Activated CD4-positive, CD25-positive, alpha-beta regulatory T cell (primary cell): ENCODE results near the gene PCDH15.

Experiments
- DNase-seq, 4 experiments: peaks; one replicate each; lab custom pipeline; 2025; lab: John Stamatoyannopoulos, UW

PCDH15 gene

DNA sequence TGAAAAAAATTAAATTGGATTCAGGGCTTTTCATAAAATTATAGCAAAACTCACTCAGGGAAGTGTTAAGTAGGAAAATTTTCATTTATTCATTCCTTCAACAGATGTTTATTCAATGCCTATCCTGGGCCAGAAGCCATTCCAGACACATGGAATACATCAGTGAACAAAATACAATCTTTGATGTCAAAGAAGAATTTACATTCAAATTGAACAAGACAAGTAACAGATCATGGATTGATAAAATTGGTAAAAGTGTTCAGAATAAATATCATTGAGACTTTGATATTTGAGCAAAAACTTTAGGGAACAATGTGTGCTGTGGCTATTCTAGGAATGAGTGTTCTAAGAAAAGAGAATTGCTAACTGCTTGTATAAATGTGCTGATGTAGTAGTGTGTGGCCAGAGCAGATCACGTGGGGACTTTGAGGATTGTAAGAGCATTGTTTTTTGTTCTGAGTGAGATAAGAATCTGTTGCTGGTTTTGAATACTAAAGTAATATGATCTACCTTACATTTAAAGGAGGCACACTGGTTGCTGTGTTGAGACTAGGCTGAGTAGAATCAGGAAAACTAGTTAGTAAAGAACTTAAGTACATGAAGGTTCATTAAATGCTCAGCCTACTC is 957.2 kb downstream of the PCDH15 start:
- DNase-seq = no peak

DNA sequence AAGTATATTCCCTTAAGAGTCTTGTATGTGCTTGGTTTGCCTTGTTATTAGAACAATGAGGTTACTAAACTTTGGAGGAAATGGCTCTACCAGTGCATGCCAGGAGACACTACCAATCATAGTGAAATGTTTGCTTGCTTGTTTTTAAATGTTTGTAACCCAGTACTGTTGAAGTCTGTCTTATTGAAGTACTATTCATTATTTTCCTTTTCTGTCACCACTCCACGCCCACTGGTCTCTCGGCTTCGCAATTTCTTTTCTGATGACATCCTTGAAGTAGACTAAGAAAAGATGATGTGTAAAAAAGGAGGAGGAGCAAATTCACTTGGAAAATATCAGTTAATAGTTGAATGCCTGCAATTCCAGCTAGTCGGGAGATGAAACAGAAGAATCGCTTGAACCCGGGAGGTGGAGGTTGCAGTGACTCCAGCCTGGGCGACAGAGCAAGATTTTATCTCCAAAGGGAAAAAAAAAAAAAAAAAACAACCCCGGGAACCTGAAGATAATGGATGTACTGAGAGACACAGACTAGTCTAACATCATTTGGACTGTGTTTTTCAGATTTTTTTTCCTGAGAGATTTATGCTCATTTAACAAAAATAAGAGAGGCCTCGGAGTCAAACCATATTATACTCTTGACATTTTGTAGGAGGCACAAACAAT is 959.4 kb downstream of the PCDH15 start:
- no peak for DNase-seq

DNA sequence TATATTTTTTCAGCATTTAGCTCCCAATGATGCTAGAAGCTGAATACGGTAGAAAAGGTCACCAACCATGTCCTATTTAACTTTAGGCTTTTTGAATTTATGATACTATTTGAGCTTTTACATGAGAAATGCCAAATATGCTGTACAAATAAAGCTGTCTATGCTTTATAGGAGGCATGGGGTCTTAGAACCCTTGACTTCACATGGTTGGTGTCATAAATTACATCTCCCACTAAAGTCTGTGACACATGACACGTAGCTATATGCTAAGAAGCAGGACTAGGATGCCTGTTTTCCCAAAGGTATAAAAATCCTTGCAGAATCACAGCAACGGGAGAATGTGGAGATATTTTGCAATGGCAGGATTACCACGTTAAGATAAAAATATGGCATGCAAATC is 960.4 kb downstream of the PCDH15 start:
- DNase-seq = no peak

DNA sequence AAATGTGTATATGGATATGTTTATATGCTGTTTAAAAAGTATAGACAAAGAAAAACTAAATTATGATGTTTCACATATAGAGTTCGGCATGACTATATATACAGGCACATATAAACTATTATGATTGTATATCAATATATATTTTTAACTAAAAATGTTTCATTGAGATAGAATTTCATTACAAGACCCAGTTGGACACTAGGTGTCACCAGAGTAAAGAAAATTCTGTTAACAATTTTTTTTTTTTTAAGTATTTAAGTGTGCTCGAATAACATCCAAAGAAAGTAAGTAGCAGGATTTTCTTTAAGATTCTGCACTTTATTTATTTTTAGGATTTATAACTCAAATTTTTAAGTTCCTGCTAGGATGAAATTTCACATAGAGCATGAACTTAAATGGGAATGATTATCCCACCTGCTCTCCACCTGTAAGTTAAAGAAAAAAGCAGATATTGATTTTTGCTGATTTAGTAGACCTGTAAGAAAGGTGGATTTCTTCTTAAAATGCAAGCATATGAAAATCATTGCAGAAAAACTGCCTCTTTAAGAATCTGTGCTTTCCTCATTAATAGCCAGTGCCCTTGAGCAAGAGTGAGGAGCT is 961.5 kb downstream of the PCDH15 start:
- no peak for DNase-seq

DNA sequence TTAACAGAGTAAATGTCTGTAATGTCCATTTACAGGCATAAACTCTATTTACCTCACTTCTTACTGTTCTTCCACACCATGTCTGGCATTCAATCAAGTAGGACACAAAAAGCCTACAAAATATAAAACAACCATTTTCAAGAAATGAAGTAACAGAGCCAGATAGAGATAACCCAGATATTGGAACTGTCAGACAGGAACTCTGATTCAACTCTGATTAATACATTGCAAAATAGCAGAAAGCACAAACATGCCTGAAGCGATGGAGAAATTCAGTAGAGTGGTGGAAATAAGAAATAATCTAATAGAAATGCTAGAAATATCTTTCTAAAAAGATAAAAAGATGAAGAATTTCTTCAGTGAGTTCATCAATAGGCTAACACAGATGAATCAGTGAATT is 964.4 kb downstream of the PCDH15 start:
- no peak for DNase-seq

DNA sequence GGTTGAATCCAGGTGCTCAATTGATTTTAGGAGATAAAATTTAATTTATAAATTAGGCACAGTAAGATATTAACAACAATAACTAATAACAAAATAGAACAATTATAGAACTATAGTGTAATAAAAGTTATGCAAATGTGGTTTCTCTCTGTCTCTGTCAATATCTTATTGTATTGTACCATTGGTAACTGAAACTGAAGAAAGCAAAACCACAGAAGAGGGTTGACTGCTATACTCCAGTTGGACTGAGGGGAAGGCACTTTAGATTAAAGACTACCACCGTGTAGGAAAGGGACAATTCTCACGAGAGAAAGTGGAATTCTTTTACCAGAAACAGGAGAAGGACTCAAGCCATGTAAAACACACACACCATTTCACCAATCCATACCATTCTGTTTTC is 967.1 kb downstream of the PCDH15 start:
- DNase-seq = no peak

DNA sequence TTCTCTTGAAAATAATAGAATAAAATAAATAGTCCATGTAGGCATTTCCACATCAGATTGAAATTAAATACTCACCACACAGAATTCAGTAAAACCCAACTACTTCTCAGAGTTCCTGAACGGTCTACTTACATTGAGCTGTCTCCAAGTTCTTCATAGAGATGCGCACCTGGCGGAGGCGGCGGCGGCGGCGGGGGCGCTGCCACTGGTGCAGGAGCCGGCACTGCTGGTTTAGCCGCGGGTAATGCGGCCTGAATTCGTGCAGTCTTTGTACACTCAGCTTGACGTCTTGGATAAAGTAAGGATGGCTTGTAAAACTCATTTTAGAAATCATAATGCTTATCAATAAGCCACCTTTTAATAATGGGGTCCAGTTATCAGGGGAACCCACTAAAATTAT is 973.8 kb downstream of the PCDH15 start:
- DNase-seq = no peak

DNA sequence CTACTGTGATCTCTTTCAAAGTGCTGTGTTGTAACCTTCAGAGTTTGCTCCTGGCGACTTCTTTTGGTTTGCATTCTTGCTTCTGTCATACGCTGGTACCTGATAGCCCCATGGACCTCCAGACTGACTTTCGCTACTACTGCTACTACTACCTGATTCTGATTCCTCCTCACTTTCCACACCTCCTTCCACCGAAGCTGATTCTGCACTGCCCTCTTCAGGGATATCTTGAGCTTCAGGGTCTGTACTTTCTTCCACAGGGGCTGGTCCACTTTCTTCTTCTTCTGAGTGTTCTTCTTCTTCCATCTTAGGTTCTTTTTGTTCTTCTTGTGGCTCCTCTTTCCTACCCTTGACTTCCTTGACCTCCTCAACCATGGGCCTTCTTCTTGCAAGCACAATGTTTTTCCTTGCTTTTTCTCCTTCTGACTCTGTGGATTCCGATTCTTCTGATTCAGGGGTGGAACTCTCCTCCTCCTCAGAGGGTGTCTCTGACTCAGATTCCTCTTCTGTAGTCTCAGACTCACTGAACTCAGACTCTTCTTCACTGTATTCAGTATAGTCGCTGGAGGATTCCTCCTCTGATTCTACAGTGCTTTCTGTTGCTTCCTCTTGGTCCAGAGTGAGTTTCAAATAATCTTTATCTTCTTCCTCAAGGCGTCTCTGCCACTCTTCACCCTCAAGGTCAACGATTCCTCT is 992.2 kb downstream of the PCDH15 start:
- DNase-seq = no peak

DNA sequence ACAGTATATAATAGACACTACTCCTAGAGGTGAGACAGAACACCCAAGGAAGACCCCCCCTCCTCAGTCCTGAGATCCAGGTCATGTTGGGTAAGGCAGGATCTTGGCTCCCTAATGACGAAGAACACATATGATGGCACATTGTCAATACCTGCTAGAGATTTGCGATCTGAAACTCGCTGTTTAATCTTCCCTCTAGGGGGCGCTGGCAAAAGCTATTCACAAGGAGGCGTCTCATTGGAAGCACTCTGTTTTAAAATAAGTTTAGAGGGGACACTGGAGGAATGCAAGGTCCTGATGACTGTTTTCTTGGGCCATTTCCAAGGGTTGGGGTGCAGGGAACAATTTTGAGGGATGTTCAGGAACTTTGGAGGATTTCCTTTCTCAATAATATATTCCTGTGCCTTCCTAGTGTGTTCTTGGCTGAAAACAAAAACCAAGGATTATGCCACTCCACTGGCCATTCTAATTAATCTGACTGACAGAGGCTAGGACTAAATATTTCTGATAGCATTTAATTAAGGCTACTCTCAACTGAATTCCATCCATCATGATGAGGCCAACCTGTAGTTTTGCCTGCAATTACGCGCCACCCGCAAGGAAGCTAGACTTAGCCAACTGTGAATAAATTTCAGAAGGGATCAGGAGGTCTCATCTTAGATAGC is 1014.7 kb downstream of the PCDH15 start:
- no peak for DNase-seq

DNA sequence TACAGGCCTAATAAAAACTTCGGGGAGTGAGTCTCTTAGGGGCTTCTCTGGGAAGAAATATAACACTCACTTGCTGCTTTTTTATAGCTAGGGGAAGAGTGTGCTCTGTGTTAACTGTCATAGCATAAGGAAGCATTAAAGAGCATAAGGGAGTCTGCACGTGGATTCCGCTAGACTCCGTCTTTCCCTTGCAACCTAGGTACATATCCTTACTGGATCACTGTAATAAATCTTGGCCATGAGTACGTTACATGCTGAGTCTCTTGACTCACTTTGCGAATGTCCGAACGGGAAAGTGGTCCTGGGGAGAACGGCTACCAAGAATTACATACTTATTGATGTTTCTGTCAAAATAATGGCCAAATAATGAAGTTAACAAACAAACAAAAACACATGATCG is 1029.3 kb downstream of the PCDH15 start:
- DNase-seq = no peak

DNA sequence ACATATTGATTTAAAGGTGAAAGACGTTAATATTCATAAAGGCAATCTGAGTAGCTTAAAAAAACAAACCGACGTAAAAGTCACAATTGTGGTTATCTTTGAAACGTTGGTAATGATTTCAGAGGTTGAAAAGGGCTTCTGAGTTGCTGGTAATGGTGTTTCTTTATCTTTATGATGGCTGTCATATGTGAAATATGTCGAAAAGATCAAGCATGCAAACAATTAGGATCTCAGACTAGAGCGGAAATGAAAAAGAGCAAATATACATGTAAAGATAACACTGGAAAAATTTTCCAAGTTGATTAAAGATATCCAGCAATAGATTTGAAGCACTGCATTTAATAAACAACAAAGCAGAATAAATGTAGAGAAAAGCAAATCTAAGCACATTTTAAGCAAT is 1030.1 kb downstream of the PCDH15 start:
- DNase-seq = no peak

DNA sequence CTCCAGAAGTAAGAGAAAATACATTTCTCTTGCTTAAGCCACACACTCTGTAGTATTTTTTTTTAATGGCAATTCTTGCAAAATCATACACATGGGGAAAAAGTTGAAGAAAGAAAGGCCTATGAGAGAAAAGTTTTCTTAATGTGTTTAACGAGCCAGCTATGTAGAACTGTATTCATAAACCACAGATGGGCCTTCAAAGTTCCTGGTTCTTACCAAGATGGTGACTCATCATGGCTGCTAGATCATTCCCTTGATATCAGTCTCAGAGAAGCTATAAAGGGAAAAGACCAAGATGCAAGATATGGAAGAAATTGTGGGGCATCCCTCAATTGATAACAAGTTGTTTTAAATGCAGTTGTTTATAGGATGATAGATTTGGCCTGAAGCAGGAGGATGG is 1035.7 kb downstream of the PCDH15 start:
- no peak for DNase-seq

DNA sequence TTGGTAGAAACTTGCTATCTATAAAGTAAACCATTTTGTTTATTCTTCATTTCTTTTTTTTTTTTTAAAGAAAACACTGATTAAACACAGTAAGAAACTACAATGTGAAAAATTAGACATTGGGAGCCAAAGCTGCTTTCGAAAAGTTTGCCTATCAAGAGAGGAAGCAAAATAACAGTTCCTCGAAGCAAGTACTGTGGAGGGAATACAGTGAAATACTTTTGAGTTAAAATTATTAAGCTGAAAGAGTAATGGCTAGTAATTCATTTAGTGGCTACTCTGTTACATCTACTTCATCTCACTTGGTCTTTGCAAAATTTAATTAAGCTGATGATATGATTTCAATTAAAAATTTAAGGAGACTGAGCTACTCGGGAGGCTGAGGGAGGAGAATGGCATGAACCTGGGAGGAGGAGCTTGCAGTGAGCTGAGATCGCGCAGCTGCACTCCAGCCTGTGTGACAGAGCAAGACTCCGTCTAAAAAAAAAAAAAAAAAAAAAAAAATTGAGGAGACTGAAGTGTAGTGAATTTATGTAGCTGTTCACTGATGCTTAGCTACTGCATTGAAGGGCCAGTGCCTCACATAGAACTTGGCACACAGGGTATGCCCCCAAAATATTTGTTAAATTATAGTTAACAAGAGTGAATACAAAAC is 1046.3 kb downstream of the PCDH15 start:
- no peak for DNase-seq
